VCaP (cell line): ENCODE measurements around the gene DCP1A.

Source experiments
- H3K27ac ChIP-seq: fragments of 450-650 bp; 2 replicates; pipeline ENCODE4 v1.5.1; 2017
- CTCF ChIP-seq: fragments of 450-650 bp; conservative IDR thresholded peaks from 2 replicates; pipeline ENCODE4 v1.5.1; 2017; ENCODE audit warnings: mild to moderate bottlenecking, moderate library complexity

The DCP1A gene

DNA sequence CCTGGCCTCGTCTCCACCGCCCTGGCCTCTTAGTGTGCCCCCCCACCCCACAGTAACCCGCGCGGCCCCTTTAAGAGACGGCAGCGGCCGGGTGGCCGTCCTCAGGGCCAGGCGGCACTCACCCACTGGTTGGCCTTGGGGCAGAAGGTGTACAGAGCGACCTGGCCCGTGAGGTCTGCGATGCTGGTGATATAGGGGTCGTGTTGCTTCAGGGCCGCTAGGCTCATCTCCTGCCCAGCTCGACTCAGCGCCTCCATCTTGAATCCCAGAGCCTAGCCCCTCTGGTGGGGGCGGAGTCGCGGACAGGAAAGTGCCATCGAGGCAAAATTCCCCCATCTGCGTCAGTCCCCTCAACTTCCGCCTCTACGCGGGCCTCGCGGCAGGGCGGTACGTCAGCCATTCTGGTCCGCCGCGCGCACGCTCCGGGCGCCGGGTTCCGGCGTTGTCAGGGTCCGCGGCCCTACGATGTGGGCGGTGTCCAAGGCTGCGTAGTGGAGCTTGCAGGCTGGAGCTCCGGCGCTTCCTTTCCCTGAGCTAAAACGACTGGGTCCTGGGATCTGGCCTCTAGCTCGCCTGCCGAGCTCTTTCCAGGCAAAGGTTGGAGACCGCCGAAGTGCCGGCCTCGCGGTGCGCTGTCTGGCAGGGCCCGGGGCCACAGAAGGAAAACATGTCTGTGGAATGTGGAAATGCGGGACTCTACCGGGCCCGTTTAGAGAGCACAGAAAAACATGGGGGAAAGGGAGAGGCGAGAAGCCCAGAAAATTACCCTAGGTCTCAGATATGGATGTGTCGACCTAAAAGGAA is at the start of gene DCP1A:
DCP1A (minus strand) TSS at position 283 of the 804 bp plus-strand sequence; CDS start at position 257, 26 bp downstream.
- H3K27ac ChIP-seq: peak within 1 kb of the TSS; percentile 95
- TF ChIP-seq CTCF: no peak

- no peak overlapping the region for H3K27ac ChIP-seq
- TF ChIP-seq CTCF: no peak
Observed at GRCh38 chr3:53384465-53385423, 37.4 kb upstream of the DCP1A start.

DNA sequence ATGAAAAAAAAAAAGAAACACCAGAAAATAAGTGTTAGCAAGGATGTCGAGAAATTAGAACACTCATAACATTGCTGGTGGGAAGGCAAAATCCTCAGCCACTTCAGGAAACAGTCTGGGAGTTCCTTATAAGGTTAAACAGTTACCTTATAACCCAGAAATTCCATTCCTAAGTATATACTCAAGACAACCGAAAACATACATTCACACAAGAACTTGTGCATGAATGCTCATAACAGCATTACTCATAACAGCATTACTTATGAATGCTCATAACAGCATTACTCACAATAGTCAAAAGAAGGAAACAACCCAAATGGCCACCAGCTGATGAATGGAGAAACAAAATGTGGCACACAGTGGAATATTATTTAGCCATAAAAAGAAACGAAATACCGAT is 34.8 kb upstream of the DCP1A start:
- no peak for TF ChIP-seq CTCF

GRCh38 chr3:53380306-53380705 is 33.0 kb upstream of the DCP1A start:
- H3K27ac ChIP-seq: no peak overlapping the region
- no peak for TF ChIP-seq CTCF

More for the DNA sequence above, 34.8 kb upstream of the DCP1A start:
- no peak overlapping the region for H3K27ac ChIP-seq

- H3K27ac ChIP-seq: no peak overlapping the region
- no peak for TF ChIP-seq CTCF
Observed at GRCh38 chr3:53379898-53380297, 32.6 kb upstream of the DCP1A start.

DNA sequence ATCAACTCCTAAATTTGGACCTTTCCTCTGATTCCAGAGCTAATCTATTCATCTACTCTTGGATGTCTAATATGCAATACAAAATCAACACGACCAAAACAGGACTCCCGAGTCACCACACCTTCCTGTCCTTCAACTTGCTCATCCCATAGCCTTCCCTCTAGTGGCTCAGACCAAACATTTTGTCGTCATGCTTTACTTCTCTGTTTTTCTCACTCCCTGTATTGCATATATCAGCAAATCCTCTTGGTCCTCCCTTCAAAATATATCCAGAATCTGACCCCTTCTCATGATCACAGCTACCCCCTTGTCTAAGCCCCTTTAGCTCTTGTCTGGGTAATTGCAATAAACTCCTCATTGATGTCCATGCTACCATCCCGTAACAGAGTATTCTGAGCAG is 30.5 kb upstream of the DCP1A start:
- TF ChIP-seq CTCF: no peak; the same call in 1 of the 2 replicates
- no peak overlapping the region for H3K27ac ChIP-seq

DNA sequence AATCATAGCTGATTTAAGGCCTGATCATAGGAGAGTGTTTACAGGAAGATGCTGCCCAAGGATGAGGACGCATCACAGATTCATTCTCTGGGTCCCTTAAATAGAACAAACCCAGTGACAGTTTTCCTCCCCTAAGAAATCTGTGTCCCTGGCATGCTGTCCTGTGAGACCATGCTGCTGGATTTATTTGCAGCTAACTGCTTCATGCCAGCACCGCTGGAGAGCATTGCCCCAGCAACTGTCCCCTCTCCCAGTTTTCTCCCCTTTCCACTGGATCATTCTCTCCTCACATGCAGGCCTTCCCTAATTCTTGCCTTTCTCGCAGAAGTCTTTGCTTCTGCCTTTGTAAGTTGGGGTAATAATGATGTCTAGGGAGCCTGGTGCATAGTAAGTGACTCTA is 29.3 kb upstream of the DCP1A start:
- H3K27ac ChIP-seq: no peak overlapping the region; the same call in 1 of the 2 replicates
- no peak for TF ChIP-seq CTCF
